SK-N-SH treated with all-trans-retinoic acid at 6 μM for 48 hours (cell line): ENCODE data around the gene GPER1.

ENCODE experiments used
- ARNTL ChIP-seq: fragments of 450-650 bp; formaldehyde crosslinking; IDR thresholded peaks from 2 replicates; pipeline ENCODE4 v1.5.0; 2020; ENCODE audit warnings: low read depth, mild to moderate bottlenecking, moderate library complexity, borderline replicate concordance
- CSDC2 ChIP-seq: fragments of 250-450 bp; sonication (Bioruptor Pico); IDR thresholded peaks from 2 replicates; pipeline ENCODE4 v1.5.0; 2020; ENCODE audit warnings: mild to moderate bottlenecking, moderate library complexity
- ESRRG ChIP-seq: fragments of 250-450 bp; sonication (Bioruptor Pico); IDR thresholded peaks from 2 replicates; pipeline ENCODE4 v1.6.1; 2021; ENCODE audit warnings: mild to moderate bottlenecking
- GLIS3 ChIP-seq: fragments of 250-450 bp; sonication (Bioruptor Pico); IDR thresholded peaks from 2 replicates; pipeline ENCODE4 v1.5.0; 2020; ENCODE audit warnings: mild to moderate bottlenecking, moderate library complexity
- PPARA ChIP-seq: fragments of 250-450 bp; sonication (Bioruptor Pico); IDR thresholded peaks from 2 replicates; pipeline ENCODE4 v1.5.0; 2020; ENCODE audit warnings: mild to moderate bottlenecking, borderline replicate concordance
- TCF4 ChIP-seq: fragments of 250-450 bp; sonication (Bioruptor Pico); IDR thresholded peaks from 2 replicates; pipeline ENCODE4 v1.8.0; 2021; ENCODE audit warnings: mild to moderate bottlenecking, moderate library complexity, borderline replicate concordance
- ZFP30 ChIP-seq: fragments of 450-650 bp; formaldehyde crosslinking; IDR thresholded peaks from 2 replicates; pipeline ENCODE4 v1.5.0; 2022; ENCODE audit warnings: mild to moderate bottlenecking, moderate library complexity
- ZNF70 ChIP-seq: fragments of 450-650 bp; formaldehyde crosslinking; IDR thresholded peaks from 2 replicates; pipeline ENCODE4 v1.5.0; 2020; ENCODE audit warnings: mild to moderate bottlenecking, moderate library complexity
- TF ChIP-seq, protein P1 (sequence below): fragments of 250-450 bp; sonication (Bioruptor Pico); IDR thresholded peaks from 2 replicates; pipeline ENCODE4 v1.8.0; 2021; ENCODE audit warnings: low read depth, mild to moderate bottlenecking, moderate library complexity, borderline replicate concordance
- TF ChIP-seq, protein P2 (sequence below): fragments of 250-450 bp; sonication (Bioruptor Pico); IDR thresholded peaks from 2 replicates; pipeline ENCODE4 v1.8.0; 2020; ENCODE audit warnings: mild to moderate bottlenecking, moderate library complexity, borderline replicate concordance
- TF ChIP-seq, protein P3 (sequence below): fragments of 250-450 bp; sonication (Bioruptor Pico); IDR thresholded peaks from 2 replicates; pipeline ENCODE4 v1.5.1; 2021; ENCODE audit warnings: mild to moderate bottlenecking, moderate library complexity

DNA sequence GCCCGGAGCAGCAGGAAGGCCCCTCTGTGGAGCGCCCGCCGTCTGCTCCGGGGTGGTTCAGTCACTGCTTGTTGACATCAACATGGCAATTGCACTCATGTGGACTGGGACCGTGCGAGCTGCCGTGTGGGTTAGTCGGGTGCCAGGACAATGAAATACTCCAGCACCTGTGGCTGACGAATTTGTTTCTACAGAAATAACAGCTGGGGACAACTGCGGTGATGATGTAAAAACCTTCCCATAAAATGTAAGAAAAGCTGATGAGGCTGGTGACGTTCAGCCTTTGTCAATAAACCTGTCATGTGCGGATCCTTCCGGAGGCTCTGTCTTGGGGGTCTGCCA lies 5.6 kb downstream of the GPER1 start:
- no peak for TF ChIP-seq TCF4 (CRISPR knock-in tag)
- TF ChIP-seq, protein P1, sequence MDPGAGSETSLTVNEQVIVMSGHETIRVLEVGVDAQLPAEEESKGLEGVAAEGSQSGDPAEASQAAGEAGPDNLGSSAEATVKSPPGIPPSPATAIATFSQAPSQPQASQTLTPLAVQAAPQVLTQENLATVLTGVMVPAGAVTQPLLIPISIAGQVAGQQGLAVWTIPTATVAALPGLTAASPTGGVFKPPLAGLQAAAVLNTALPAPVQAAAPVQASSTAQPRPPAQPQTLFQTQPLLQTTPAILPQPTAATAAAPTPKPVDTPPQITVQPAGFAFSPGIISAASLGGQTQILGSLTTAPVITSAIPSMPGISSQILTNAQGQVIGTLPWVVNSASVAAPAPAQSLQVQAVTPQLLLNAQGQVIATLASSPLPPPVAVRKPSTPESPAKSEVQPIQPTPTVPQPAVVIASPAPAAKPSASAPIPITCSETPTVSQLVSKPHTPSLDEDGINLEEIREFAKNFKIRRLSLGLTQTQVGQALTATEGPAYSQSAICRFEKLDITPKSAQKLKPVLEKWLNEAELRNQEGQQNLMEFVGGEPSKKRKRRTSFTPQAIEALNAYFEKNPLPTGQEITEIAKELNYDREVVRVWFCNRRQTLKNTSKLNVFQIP (CRISPR knock-in tag): no peak
- TF ChIP-seq ESRRG: no peak
- TF ChIP-seq CSDC2 (CRISPR knock-in tag): no peak
- TF ChIP-seq, protein P2, sequence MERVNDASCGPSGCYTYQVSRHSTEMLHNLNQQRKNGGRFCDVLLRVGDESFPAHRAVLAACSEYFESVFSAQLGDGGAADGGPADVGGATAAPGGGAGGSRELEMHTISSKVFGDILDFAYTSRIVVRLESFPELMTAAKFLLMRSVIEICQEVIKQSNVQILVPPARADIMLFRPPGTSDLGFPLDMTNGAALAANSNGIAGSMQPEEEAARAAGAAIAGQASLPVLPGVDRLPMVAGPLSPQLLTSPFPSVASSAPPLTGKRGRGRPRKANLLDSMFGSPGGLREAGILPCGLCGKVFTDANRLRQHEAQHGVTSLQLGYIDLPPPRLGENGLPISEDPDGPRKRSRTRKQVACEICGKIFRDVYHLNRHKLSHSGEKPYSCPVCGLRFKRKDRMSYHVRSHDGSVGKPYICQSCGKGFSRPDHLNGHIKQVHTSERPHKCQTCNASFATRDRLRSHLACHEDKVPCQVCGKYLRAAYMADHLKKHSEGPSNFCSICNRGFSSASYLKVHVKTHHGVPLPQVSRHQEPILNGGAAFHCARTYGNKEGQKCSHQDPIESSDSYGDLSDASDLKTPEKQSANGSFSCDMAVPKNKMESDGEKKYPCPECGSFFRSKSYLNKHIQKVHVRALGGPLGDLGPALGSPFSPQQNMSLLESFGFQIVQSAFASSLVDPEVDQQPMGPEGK (CRISPR knock-in tag): no peak
- TF ChIP-seq ZNF70 (CRISPR knock-in tag): no peak
- TF ChIP-seq, protein P3, sequence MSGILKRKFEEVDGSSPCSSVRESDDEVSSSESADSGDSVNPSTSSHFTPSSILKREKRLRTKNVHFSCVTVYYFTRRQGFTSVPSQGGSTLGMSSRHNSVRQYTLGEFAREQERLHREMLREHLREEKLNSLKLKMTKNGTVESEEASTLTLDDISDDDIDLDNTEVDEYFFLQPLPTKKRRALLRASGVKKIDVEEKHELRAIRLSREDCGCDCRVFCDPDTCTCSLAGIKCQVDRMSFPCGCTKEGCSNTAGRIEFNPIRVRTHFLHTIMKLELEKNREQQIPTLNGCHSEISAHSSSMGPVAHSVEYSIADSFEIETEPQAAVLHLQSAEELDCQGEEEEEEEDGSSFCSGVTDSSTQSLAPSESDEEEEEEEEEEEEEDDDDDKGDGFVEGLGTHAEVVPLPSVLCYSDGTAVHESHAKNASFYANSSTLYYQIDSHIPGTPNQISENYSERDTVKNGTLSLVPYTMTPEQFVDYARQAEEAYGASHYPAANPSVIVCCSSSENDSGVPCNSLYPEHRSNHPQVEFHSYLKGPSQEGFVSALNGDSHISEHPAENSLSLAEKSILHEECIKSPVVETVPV: no peak
- no peak for TF ChIP-seq PPARA
- no peak for TF ChIP-seq GLIS3 (CRISPR knock-in tag)
- no peak for TF ChIP-seq ARNTL (CRISPR knock-in tag)
- no peak for TF ChIP-seq ZFP30
